Keratinocyte (primary cell): ENCODE data around the gene ZNF248.

Experiments
- CTCF ChIP-seq, 3 experiments: IDR thresholded peaks in 1 of 3; conservative IDR thresholded peaks in 1 of 3; optimal IDR thresholded peaks in 1 of 3; 2 replicates in 2 of 3; 3 replicates in 1 of 3; pipeline versions ENCODE3 to v1.5.1; 2011; ENCODE audit warnings: low read length in 3 of 3, mild to moderate bottlenecking in 3 of 3, moderate library complexity in 2 of 3, control low read depth in 1 of 3, inconsistent platforms in 1 of 3; ENCODE audit not compliant: insufficient read depth in 2 of 3; ENCODE audit errors: extremely low read depth in 1 of 3
- EZH2 ChIP-seq: IDR thresholded peaks from one replicate; pipeline ENCODE4 v1.6.1; 2012; ENCODE audit warnings: inconsistent platforms, mild to moderate bottlenecking, low read length, moderate library complexity

GRCh38 chr10:37801557-37801956 lies 55.9 kb downstream of the ZNF248 start:
- TF ChIP-seq CTCF (optimal IDR thresholded peaks at IDR 0.05 in 1 of 3, IDR thresholded peaks at IDR 0.05 in 1 of 3, conservative IDR thresholded peaks at IDR 0.05 in 1 of 3; ENCODE audit: extremely low read depth in 1 of 3, insufficient read depth in 2 of 3, low read length in 3 of 3) (no peak), EZH2 (no peak)
